Skeletal muscle cell (primary cell): ENCODE results near the gene TSEN2.
"Not testable (repeated sequence)": the region's sequence is repeated elsewhere in the genome, so short reads cannot be mapped to it uniquely, and the experiment has no call there.

Experiments
- DNase-seq: peaks from one replicate; pipeline ENCODE4 v3.0.0-alpha.2; 2010; ENCODE audit warnings: low read depth
- H3K4me3 ChIP-seq: 2 replicates; pipeline ENCODE4 v1.5.1; 2011; ENCODE audit warnings: low read depth, mild to moderate bottlenecking, control low read depth, low read length, moderate library complexity

Gene TSEN2

DNA sequence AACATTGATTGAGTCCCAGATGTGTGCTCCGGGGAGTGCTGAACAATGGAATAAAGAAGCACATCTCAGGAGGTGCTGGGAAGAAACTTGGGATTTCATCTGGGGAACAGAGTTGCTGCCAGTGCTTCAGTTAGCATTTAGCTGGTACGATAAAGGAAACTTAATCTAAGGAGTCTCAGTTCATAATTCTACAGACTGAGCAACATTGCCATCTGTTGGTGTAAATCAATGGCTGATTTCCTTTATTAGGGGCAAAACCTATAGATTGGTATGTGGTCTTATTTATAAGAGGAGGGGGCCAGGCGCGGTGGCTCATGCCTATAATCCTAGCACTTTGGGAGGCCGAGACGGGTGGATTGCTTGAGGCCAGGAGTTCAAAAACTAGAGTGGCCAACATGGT, 52.1 kb downstream of the TSEN2 start:
- DNase-seq, result no peak
- no peak overlapping the region for H3K4me3 ChIP-seq

DNA sequence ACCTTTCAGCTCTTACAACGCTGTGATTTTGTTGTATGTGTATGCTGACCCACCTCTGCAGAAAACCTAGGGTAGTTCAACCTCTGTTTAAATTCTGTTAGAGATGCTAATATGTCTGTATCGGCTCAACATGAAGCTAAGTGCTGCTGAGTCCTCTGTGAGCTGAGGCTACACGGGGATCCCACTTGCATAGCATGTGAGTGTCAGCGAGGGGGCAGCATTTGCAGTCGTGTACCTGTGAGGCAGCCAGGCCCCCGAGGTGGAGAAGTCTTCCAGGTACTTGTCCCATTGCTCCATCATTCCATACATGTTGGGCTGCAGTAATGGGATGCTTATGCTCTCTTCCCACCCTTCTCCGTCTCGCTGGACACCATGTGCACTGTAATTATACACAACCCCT, 57.3 kb downstream of the TSEN2 start:
- H3K4me3 ChIP-seq, result no peak overlapping the region
- DNase-seq, result no peak

DNA sequence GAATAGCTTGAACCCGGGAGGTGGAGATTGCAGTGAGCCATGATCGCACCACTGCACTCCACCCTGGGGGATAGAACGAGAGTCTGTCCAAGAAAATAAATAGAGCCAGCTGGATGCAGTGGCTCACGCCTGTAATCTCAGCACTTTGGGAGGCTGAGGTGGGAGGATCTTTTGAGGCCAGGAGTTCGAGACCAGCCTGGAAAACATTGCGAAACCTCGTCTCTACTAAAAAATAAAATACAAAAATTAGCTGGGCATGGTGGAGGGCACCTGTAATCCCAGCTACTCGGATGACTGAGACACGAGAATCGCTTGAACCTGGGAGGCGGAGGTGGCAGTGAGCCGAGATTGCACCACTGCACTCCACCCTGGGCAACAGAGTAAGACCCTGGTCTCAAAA, 59.2 kb downstream of the TSEN2 start:
- H3K4me3 ChIP-seq, DNase-seq: not testable (repeated sequence)

DNA sequence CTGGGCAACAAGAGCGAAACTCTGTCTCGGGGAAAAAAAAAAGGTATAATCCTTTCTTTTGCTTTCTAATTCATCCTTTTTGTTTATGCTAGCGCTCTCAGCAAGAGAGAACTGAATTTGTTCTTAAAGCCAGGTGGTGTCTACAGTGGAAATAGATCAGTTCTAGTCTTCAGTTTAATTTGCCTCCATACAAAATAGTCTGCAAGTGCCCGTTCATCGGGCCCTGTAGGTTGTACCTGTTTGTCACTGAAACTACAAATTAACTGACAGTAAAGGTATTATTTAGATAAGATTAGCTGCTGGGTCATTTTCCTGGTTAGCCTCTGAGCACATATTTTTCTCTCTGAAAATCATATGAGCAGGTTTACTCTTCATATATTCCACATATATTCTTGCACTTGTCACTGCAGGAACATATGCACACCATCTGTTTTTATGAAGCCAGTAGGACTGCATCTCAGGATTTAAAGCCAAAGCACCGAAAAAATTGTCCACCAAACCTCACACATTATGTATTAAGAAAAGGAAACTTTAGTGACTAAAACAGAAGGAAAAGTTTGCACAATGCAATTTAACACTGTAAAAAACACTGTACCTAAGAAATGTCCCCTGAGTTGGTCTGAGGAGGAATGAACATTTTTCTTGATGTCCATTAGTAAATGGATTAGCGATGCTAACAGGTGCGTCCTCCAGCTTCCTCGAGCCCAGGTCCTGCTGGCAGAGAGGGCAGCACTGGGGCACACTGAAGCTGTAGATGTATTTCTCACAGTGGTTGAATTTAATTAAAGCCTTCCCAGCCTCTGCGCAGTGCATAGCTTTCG, 60.6 kb downstream of the TSEN2 start:
- no peak overlapping the region for H3K4me3 ChIP-seq

DNA sequence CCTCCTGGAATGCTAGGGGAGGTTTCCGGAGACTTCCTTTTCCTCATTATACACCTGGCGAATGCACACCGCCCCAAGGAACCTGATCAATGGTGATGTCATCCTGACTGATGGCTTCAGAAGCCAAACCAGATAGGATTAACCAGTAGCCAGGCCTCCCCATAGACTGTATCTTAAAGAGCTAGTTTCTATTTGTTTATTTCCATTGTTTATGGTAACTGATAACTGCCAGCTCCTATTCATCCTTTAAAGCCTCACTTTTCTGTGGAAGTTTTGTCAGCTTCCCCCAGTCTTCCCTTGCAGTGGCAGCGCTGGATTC, 61.2 kb downstream of the TSEN2 start, which contains the start of gene MKRN2OS:
Gene MKRN2OS, minus strand, starts transcription at position 27 of the 319 bp plus-strand sequence. CDS start 35 bp downstream, outside the sequence.
- no peak within 1 kb of the TSS for H3K4me3 ChIP-seq
- DNase-seq, result no peak

More for the DNA sequence above, 60.6 kb downstream of the TSEN2 start:
- DNase-seq, result no peak

DNA sequence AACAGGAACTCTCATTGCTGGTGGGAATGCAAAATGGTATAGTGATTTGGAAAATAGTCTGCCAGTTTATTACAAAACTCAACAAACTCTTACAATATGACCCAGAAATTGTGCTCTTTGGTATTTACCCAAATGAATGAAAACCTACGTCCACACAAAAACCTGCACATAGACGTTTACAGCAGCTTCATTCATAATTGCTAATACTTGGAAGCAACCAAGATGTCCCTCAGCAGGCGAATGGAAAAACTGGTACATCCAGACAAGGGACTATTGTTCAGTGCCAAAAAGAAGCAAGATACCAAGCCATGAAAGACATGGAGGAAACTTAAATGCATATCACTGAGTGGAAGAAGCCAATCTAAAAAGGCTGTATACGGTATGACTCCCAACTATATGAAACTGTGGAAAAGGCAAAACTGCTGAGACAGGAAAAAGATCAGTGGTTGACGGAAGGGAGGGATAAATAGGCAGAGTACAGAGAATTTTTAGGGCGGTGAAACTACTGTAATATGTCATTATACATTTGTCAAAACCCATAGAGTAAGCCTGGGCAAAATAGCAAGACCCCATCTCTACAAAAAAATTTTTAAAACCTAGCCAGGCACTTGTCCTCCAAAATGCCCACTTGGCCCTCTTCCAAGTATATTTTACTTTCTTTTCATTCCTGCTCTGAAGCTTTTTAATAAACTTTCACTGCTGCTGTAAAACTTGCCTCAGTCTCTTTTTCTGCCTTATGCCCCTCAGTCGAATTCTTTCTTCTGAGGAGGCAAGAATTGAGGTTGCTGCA, 65.9 kb downstream of the TSEN2 start:
- DNase-seq, result no peak
- no peak overlapping the region for H3K4me3 ChIP-seq

DNA sequence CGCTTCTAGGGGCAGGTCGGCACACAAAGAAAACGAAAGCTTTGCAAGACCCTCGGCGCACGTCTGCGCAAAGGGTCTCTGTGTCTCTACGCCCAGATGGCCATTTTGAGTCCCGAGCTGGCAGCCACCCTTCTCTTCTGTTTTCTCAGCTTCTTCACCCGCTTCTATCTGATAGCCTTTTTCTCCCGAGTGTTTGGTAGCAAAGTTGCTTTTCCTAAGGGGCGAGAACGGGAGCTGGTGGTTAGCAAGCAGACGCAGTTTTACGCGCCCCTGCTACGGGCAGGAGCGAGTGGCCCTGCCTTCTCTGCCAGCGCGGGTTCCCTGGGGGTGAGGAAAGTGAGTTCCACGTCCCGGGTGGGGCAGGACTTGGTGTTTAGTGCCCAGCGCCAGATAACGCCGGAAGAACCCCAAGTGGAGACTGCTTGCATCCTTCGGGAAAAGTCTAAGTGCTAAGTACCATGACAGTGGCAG, 69.7 kb downstream of the TSEN2 start:
- DNase-seq, result no peak

DNA sequence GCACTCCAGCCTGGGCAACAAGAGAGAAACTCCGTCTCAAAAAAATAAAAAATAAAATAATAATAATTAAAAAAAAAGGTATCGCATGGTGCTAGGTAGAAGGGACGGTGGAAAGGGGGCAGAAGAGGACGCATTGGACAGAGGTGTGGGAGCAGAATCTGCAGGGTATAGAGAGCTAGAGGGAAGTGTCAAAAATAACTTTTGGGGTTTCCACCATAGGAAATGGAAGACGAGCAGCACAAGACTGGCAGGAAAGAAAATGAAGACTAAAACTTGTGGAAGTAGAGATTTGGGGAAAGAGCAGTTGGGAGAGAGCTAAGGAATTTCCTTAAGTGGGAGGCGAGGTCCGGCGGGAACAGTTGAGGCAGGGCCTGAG, 72.0 kb downstream of the TSEN2 start:
- DNase-seq, result no peak
- H3K4me3 ChIP-seq, result peak overlapping the region; percentile 87

More for the DNA sequence above, 69.7 kb downstream of the TSEN2 start:
- peak overlapping the region; percentile 47 for H3K4me3 ChIP-seq

DNA sequence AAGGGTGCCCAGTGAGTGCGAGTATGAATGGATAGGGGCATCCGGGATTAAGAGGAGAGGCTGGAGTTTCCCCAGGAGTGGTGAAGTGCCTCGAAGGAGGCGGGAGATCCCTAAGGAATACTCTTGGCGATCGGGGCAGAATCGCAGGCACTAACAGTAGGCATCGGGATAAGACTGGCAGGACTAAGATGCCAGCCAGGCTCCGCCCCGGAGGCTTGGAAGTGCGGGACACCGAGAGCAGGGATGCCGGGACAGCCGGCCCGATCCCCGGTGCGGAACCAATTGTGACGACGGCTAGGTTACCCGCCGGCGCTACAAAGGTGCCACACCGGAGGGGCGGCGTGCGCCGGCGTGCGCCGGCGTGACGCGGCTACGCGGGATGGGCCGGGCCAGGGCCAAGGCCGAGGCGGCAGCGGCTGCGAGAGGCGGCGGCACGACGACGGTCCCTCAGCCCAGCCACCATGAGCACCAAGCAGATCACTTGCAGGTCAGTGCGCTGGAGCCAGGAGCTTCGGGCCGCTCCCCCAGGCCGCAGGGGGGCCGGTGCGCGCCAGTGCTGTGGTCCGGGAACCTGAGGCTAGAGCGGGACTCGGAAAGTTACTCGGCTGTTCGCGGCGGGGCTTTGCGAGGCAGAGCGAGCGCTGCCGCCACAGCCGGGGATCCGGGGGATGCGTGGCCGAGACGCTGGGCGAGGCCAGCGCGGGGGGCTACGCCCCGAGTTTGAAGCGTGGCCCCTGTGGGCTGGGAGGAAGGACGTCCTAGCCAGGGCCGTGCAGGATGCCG, 72.6 kb downstream of the TSEN2 start, which contains the start of gene MKRN2:
Gene MKRN2, plus strand, starts transcription at position 398 of the 783 bp plus-strand sequence. Its CDS starts 64 bp downstream, at position 462.
- H3K4me3 ChIP-seq, result peak within 1 kb of the TSS; percentile 87
- DNase-seq, result peak; percentile 51

DNA sequence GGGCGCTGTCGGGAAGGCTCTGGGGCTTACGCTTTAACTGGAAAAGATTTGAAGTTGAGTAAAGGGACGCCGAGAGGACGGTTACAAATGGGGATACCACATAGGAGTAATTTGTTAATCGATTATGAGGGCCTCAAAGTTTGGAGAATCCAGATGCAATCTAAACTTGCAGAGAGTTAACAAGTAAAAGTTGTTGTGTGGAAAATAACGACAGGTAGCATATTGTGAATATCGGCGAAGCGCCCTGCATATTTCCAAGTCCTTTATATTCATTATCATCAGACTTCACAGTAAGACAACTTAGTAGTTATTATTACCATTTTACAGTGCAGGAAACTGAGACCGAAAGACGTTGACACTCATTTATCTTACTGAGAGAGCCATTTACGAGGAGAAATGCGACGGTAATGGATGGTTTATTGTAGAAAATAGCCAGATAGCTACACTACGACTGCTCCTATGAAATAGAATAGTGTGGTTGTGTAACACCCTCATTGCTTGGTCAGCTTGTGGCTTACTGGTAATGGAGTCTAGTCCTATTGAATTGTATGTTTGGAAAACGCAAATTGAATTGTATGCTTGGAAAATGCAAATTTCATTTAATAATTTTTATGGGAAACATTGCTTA, 73.3 kb downstream of the TSEN2 start:
- DNase-seq, result no peak

DNA sequence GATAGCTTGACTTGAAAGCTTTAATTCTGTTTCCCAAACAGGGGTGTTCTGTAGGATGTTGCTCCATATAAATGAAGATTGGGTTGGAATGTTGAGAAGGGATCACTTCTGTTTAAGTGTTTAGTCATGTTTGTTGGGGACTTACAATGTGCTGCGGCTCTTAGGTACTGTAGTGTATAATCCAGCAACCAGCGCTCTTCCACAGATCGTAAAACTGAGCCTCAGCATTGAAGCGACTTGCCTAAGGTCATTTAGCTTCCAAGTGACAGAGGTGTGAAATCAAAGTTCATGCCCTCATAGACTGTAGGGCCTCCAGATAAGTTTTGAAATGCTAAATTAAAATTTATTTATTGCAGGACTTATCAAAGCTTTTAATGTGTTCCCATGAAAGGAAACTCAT, 74.4 kb downstream of the TSEN2 start:
- no peak for DNase-seq
- peak overlapping the region; percentile 87 for H3K4me3 ChIP-seq

More for the DNA sequence above, 73.3 kb downstream of the TSEN2 start:
- peak overlapping the region; percentile 87 for H3K4me3 ChIP-seq

DNA sequence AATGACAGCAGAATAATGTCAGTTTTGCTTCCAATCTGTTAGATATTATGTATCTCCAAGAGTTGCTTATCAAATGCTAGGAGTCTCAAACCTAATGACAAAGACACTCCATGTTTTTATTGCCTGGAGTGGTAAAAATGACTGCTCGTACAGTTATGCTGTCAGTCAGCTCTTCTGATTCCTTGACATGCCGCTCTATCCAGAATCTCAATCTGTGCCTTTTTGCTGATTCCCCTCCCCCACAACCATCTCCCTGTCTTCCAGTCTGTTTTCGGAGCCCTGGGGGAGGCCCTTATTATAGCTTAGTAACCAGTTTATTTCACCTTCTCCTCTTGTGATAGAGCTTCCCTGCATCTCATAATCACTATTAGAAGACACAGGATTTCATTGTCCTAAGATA, 75.2 kb downstream of the TSEN2 start:
- H3K4me3 ChIP-seq, result no peak overlapping the region

DNA sequence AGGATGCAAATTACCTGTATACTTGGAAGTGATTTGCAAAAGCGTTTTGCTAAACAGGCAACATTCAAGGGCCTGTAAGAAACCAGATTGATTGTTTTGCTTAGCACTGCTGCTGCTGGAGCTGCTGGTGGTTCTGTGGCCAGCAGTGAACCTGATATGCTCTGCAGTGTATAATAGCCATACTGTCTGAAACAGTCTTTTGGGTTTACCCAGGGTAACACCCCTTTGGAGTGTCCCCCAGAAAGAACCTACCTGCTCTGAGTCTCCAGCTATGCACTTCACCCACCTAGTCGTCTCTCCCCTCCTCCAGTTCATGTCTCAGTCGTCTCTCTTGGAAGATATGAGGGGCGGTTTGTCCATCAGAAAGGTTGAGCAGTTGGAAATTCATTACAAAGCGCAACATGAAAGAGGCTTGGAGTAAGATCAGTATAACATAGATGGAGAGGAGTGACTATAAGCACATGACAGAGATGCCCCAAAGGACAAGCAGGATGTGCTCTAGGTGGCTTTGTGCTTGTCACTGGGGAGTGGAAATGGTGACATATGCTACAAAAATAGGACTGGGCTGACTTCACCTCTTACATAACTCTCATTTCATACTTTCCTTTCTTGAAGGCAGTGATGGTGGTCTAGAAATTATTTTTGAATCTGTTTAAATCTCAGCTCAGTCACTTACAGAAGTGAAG, 76.4 kb downstream of the TSEN2 start:
- H3K4me3 ChIP-seq, result no peak overlapping the region
- no peak for DNase-seq

More for the DNA sequence above, 75.2 kb downstream of the TSEN2 start:
- no peak for DNase-seq

DNA sequence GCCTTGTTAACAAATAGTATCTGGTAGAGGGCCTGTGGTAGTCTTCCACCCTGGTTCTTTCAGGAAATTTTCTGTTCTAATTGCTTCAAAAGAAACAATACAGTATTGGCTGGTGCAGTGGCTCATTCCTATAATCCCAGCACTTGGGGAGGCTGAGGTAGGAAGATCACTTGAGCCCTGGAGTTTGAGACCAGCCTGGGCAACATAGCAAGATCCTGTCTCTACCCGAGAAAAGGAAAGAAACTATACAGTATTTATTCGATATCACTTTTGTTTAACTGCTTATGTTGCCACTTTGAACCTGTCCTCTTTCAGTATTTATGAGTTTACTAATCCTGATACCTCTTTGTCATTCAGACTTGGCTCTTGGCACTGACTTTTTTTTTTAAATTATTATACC, 77.1 kb downstream of the TSEN2 start:
- H3K4me3 ChIP-seq, result no peak overlapping the region
- DNase-seq, result no peak

DNA sequence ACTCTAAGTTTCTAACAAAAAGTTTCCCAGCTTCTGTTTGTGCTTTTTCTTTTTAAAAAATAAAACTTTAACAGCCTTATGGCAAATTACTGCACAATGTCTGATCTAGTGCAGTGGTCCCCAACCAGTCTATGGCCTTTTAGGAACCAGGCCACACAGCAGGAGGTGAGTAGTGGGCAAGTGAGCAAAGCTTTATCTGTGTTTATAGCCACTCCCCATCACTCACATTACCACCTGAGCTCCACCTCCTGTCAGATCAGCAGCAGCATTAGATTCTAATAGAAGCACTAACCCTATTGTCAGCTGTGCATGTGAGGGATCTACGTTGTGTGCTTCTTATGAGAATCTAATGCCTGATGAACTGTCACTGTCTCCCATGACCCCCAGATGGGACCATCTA, 78.2 kb downstream of the TSEN2 start:
- no peak overlapping the region for H3K4me3 ChIP-seq
- DNase-seq, result no peak

DNA sequence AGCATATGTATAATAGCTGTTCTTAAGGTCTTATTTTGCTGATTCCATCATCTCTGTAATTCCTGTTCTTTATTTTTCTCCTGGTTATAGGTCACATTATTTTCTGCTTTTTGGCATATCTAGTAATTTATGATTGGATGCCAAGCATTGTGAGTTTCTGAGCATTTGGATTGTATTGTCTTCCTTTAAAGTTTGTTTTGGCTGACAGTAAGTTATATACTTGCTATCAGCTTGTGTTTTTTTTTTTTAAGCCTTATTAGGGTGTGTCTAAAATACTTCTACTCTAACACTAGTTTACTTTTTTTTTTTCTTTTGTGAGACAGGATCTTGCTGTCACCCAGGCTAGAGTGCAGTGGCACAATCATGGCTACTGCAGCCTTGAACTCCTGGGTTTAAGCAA, 82.7 kb downstream of the TSEN2 start:
- no peak overlapping the region for H3K4me3 ChIP-seq
- DNase-seq, result no peak

DNA sequence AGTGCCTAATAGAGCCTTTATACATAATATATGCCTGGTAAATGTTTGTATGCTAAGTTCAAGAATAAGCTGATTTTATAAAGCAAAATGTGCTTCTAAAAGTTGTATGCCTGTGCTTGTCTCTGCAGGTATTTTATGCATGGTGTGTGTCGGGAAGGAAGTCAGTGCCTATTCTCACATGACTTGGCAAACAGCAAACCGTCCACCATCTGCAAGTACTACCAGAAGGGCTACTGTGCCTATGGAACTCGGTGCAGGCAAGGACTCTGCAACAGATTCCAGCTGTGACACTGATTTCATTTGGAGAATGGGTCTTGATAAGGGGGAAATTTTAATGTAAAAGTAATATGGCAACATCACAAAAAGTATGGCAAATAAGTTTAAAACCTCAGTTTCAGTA, 84.5 kb downstream of the TSEN2 start:
- DNase-seq, result no peak

DNA sequence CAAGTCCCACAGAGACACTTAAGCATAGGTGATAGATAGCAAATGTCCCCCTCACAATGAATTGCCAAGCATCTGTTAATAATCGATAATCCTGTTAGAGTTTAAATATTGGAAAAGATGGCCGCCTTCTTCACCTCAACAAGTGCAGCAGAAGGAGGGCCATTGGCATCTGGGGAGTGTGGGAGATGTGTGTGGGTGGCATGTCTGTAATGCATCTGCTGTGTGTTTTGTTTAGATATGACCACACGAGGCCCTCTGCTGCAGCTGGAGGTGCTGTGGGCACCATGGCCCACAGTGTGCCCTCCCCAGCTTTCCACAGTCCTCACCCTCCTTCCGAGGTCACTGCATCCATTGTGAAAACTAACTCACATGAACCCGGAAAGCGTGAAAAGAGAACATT, 85.6 kb downstream of the TSEN2 start:
- H3K4me3 ChIP-seq, result no peak overlapping the region
- DNase-seq, result no peak

More for the DNA sequence above, 84.5 kb downstream of the TSEN2 start:
- no peak overlapping the region for H3K4me3 ChIP-seq

DNA sequence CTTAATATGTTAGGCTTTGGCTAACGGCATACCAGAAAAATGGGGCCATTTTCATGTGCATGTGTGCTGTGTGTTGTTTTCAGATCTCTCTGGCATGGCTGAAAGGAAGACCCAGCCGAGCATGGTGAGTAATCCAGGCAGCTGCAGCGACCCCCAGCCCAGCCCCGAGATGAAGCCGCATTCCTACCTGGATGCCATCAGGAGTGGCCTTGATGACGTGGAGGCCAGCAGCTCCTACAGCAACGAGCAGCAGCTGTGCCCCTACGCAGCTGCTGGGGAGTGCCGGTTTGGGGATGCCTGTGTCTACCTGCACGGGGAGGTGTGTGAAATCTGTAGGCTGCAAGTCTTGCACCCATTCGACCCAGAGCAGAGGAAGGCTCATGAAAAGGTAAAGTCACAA, 87.7 kb downstream of the TSEN2 start:
- no peak overlapping the region for H3K4me3 ChIP-seq
- no peak for DNase-seq
